HG03095 (cell line): Measurements from ENCODE around the gene MAN2A2.

Source experiments
- ATAC-seq: cut with Tn5 transposase; IDR thresholded peaks from one replicate; pipeline ENCODE4 v1.9.1; 2021; ENCODE audit warnings: moderate library complexity; ENCODE audit not compliant: unreplicated experiment

MAN2A2 gene

GRCh38 chr15:90957791-90958190 lies 54.7 kb downstream of the MAN2A2 start:
- ATAC-seq = no peak

GRCh38 chr15:90959028-90959595 lies 56.0 kb downstream of the MAN2A2 start:
- no peak for ATAC-seq

GRCh38 chr15:90959894-90960293 lies 56.8 kb downstream of the MAN2A2 start:
- no peak for ATAC-seq

- ATAC-seq = no peak
These were observed 57.4 kb downstream of the MAN2A2 start for GRCh38 chr15:90960298-90961091.

- no peak for ATAC-seq
These were observed 58.9 kb downstream of the MAN2A2 start for GRCh38 chr15:90962021-90962420.

- ATAC-seq = no peak
These were observed 63.2 kb downstream of the MAN2A2 start for GRCh38 chr15:90966262-90966661.

GRCh38 chr15:90967206-90967605 lies 64.1 kb downstream of the MAN2A2 start:
- ATAC-seq = no peak

- ATAC-seq = no peak
These were observed 65.3 kb downstream of the MAN2A2 start for GRCh38 chr15:90968434-90968833.

GRCh38 chr15:90970274-90970673 lies 67.2 kb downstream of the MAN2A2 start:
- ATAC-seq = no peak

- no peak for ATAC-seq
These were observed 69.0 kb downstream of the MAN2A2 start for GRCh38 chr15:90972133-90972532.
